GM19397 (cell line): ENCODE results near the gene PLEK2.
"Not testable (repeated sequence)": the region's sequence is repeated elsewhere in the genome, so short reads cannot be mapped to it uniquely, and the experiment has no call there.

ENCODE experiments used
- ATAC-seq: cut with Tn5 transposase; IDR thresholded peaks from one replicate; pipeline ENCODE4 v1.9.1; 2021; ENCODE audit warnings: mild to moderate bottlenecking, moderate library complexity; ENCODE audit not compliant: unreplicated experiment

The PLEK2 gene

GRCh38 chr14:67360470-67361206 lies 51.3 kb downstream of the PLEK2 start:
- ATAC-seq: peak; percentile 30

GRCh38 chr14:67359775-67360469 lies 52.0 kb downstream of the PLEK2 start, which contains the start of the genes ATP6V1D and EIF2S1:
ATP6V1D (minus strand) TSS chr14:67359804; CDS start chr14:67359698, 106 bp downstream.
EIF2S1 (plus strand) TSS chr14:67360328; CDS start chr14:67364768, 4,440 bp downstream.
- peak; percentile 90 for ATAC-seq

- ATAC-seq: no peak
Observed at GRCh38 chr14:67358924-67359774, 52.8 kb downstream of the PLEK2 start.

GRCh38 chr14:67357969-67358354 lies 54.0 kb downstream of the PLEK2 start:
- ATAC-seq: no peak

GRCh38 chr14:67357186-67357968 lies 54.6 kb downstream of the PLEK2 start:
- no peak for ATAC-seq

- no peak for ATAC-seq
Observed at GRCh38 chr14:67352055-67352454, 59.9 kb downstream of the PLEK2 start.

- ATAC-seq: no peak
Observed at GRCh38 chr14:67345583-67345982, 66.4 kb downstream of the PLEK2 start.

GRCh38 chr14:67343601-67344230 lies 68.2 kb downstream of the PLEK2 start:
- ATAC-seq: no peak

- not testable (repeated sequence) for ATAC-seq
Observed at GRCh38 chr14:67341231-67341630, 70.7 kb downstream of the PLEK2 start.
